ENCODE data around the gene IL17RC.
A peak's percentile ranks its signal among the peaks of the same experiment; 100 is the strongest.
"Not testable (repeated sequence)": the region's sequence is repeated elsewhere in the genome, so short reads cannot be mapped to it uniquely, and the experiment has no call there.

Gene IL17RC

GRCh38 chr3:9917820-9918219 is 922 bp downstream of the IL17RC start:
- no peak for DNase-seq

- no peak for DNase-seq
Measured at GRCh38 chr3:9918261-9919038, 1.6 kb downstream of the IL17RC start.

DNA sequence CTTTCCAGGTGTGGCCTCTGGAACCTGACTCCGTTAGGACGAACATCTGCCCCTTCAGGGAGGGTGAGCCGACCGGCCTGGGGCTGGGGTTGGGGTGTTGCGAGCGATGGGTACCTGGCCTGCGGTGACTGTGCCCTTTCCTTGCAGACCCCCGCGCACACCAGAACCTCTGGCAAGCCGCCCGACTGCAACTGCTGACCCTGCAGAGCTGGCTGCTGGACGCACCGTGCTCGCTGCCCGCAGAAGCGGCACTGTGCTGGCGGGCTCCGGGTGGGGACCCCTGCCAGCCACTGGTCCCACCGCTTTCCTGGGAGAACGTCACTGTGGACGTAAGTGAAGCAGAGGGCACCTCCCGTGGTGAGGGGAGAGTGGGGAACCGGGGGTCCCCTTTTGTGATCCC is 11.3 kb downstream of the IL17RC start:
- DNase-seq = no peak

- DNase-seq = peak; percentile 60
Measured at GRCh38 chr3:9930804-9931418, 14.0 kb downstream of the IL17RC start.

GRCh38 chr3:9932535-9932842 is 15.6 kb downstream of the IL17RC start:
- no peak for DNase-seq

DNA sequence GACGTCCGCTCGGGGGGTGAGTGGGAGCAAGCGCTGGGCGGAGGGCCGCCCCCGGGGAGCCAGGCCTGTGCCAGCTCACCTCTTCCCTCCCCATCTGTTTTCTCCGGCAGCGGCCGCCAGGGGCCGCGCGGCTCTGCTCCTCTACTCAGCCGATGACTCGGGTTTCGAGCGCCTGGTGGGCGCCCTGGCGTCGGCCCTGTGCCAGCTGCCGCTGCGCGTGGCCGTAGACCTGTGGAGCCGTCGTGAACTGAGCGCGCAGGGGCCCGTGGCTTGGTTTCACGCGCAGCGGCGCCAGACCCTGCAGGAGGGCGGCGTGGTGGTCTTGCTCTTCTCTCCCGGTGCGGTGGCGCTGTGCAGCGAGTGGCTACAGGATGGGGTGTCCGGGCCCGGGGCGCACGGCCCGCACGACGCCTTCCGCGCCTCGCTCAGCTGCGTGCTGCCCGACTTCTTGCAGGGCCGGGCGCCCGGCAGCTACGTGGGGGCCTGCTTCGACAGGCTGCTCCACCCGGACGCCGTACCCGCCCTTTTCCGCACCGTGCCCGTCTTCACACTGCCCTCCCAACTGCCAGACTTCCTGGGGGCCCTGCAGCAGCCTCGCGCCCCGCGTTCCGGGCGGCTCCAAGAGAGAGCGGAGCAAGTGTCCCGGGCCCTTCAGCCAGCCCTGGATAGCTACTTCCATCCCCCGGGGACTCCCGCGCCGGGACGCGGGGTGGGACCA is 16.1 kb downstream of the IL17RC start:
- peak; percentile 94 for DNase-seq

DNA sequence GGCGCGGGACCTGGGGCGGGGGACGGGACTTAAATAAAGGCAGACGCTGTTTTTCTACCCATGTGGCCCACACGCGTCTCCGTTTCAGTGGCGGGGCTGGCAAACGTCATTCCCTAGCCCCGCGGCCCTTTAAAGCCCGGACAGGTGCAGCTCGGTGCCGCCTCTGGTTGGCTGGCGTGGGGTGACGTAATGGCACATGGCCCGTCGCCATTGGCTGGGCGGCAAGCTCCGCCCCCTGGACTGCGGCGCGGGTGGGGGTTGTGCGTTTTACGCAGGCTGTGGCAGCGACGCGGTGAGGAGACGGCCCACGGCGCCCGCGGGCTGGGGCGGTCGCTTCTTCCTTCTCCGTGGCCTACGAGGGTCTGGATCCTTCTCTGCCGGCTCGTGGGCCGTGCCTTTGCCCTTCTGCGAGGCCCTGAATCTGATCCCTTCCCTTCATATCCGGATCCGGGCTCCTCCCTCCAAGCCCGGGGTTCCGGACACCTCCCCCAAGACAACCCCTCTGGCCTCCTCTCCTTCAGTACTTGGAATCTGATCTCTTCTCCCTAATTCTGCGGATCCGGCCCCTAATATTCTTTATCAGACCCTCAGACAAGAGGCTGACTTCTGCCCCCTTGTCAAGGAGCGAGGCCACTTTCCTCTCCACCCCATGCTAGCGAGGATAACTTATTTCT is 16.8 kb downstream of the IL17RC start, which contains the start of gene CRELD1:
Gene CRELD1 (plus strand): TSS at position 274 of the 674 bp plus-strand sequence. CDS start 605 bp downstream, outside the sequence.
- DNase-seq = peak; percentile 98

DNA sequence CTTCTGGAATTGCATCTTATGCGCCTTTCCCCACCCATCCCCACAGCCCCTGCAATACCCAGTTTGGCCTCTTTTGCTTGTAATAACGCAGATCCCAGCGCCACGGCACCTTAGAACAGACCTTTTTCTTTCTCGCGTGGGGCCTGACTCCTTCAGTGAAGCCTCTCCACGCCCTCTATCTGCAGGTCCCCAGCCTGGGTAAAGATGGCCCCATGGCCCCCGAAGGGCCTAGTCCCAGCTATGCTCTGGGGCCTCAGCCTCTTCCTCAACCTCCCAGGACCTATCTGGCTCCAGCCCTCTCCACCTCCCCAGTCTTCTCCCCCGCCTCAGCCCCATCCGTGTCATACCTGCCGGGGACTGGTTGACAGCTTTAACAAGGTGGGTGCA is 17.3 kb downstream of the IL17RC start:
- peak; percentile 70 for DNase-seq

- no peak for DNase-seq
Measured at GRCh38 chr3:9934993-9935392, 18.1 kb downstream of the IL17RC start.

GRCh38 chr3:9935966-9936510 is 19.1 kb downstream of the IL17RC start:
- no peak for DNase-seq

GRCh38 chr3:9937486-9938238 is 20.8 kb downstream of the IL17RC start:
- peak; percentile 51 for DNase-seq

DNA sequence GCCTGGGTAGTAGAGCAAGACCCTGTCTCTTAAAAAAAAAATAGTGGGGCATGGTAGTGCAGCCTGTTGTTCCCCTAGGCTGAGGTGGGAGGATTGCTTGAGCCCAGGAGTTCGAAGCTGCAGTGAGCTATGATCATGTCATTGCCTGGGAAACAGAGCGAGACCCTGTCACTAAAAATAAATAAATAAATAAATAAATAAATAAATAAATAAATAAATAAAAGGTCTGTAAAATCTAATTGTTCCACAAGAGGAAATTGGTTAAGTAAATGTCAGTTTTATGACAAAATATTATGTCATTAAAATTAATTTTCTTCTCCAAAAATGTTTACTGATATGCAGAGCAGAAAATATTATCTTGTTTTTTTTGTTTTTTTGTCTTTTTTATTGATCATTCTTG is 22.1 kb downstream of the IL17RC start:
- no peak for DNase-seq

- DNase-seq = not testable (repeated sequence)
Measured at GRCh38 chr3:9939906-9940305, 23.0 kb downstream of the IL17RC start.

GRCh38 chr3:9940746-9941145 is 23.8 kb downstream of the IL17RC start:
- no peak for DNase-seq

- DNase-seq = no peak
Measured at GRCh38 chr3:9942164-9942563, 25.3 kb downstream of the IL17RC start.

DNA sequence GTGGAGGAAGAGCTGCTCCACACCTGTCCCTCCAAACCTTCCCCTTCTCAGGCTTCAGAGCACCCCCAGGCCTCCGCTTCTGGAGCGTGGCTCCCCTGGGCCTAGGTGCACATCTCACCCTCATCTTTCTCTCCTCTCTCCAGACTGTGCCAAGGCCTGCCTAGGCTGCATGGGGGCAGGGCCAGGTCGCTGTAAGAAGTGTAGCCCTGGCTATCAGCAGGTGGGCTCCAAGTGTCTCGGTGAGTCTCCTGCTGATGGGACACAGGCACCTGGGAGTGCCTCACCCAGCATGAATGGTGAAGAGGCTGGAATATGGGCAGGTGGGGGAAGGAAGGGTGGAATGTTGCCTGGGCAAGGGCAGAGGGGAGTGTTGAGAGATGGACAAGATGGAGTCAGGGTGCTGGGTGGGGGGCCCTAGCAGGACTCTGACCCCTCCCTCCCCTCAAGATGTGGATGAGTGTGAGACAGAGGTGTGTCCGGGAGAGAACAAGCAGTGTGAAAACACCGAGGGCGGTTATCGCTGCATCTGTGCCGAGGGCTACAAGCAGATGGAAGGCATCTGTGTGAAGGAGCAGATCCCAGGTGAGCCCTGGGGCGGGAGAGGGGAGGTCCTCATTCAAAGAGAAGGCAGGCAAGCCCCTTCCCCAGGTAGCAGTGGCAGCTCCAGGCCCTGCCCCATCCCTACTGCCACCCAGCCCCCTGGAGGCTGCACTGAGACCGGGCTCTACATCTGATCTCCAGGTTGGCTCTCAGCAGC is 26.2 kb downstream of the IL17RC start:
- no peak for DNase-seq

- DNase-seq = no peak
Measured at GRCh38 chr3:9944271-9944670, 27.4 kb downstream of the IL17RC start.

- DNase-seq = no peak
Measured at GRCh38 chr3:9945358-9945757, 28.5 kb downstream of the IL17RC start.

- DNase-seq = peak; percentile 91
Measured at GRCh38 chr3:9946112-9947024, 29.5 kb downstream of the IL17RC start.
